Measurements from ENCODE around the gene OSBPL2.

Gene OSBPL2

GRCh38 chr20:62320581-62321354, 82.4 kb downstream of the OSBPL2 start:
- peak in 1 of 58 donors; percentile 66 for DNase-seq

DNA sequence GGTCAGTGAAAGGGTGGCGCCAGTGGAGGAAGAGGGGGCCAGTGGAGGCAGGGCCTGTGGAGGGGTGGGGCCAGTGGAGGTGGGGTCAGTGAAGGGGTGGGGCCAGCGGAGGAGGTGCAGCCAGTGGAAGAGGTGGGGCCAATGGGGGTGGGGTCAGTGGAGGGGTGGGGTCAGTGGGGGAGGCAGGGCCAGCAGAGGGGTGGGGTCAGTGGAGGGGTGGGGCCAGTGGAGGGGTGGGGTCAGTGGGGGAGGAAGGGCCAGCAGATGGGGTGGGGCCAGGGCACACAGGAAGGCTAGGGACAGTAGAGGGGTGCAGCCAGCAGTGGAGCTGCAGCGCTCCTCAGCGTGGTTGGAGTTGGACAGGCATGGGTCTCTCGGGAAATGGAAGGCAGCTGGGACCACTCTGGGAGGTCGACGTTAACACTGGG, 83.2 kb downstream of the OSBPL2 start:
- DNase-seq, result peak in 1 of 58 donors; percentile 66

DNA sequence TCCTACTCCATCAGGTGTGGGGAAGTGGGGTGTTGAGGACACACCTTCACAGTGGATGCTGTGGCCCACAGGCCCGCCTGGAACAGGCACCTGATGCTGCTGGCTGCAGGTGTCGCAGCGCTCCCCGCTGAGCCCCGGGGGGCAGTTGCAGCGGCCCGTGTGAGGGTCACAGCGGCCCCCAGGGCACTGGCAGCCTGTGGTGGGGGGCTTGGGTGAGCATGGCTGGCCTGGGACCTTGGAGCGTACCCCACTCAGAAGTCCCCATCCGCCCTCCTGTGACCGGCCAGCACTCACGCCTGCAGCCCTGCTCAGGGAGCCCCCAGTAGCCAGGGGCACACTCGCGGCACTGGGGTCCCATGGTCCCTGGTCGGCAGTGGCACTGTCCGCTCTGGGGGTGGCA, 83.7 kb downstream of the OSBPL2 start:
- no peak for DNase-seq

GRCh38 chr20:62322492-62323041, 84.2 kb downstream of the OSBPL2 start:
- DNase-seq, result no peak

GRCh38 chr20:62323146-62323979, 85.0 kb downstream of the OSBPL2 start:
- DNase-seq, result no peak

DNA sequence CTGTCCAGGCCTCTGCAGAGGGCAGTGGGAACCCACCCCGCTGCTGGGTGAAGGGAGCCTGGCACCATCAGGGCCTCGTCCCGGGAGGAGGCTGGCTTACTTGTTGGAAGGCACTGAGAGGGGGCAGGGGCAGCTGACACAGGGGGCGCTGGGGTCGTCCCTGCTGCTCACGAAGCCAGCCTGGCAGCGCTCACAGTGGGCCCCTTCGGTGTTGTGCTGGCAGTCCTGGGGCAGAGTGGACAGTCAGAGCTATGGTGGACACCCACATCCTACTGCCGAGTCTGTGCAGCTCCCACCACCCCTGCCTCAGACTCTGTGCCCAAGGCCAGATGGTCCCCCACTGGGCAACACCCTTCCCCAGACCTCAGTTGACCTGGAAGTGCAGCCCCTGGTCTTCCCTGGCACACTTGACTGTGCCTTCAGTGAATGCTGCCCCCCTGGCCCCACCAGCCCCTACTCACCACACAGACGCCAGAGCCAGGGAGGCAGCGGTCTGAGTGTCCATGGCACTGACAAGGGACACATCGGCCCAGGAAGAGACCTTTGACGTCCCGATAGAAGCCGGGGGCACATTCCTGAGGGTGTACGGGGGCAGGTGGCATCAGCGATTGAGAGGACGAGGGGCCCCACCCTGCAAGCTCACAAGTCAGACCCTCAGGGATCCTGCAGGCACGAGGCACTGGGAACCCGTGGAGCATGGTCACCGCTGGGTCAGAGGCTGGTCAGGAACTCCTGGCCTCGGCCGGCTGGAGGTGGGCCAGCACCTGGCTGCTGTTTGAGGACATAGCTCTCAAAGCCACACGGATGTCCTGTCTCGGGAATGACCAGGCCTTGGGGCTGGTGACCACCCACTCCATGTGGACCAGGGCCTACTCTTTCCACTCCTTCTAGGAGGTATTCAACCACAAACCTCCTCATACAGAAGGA, 85.9 kb downstream of the OSBPL2 start:
- DNase-seq, result no peak

GRCh38 chr20:62325172-62325905, 87.0 kb downstream of the OSBPL2 start:
- DNase-seq, result no peak

GRCh38 chr20:62326559-62326958, 88.2 kb downstream of the OSBPL2 start:
- no peak for DNase-seq

DNA sequence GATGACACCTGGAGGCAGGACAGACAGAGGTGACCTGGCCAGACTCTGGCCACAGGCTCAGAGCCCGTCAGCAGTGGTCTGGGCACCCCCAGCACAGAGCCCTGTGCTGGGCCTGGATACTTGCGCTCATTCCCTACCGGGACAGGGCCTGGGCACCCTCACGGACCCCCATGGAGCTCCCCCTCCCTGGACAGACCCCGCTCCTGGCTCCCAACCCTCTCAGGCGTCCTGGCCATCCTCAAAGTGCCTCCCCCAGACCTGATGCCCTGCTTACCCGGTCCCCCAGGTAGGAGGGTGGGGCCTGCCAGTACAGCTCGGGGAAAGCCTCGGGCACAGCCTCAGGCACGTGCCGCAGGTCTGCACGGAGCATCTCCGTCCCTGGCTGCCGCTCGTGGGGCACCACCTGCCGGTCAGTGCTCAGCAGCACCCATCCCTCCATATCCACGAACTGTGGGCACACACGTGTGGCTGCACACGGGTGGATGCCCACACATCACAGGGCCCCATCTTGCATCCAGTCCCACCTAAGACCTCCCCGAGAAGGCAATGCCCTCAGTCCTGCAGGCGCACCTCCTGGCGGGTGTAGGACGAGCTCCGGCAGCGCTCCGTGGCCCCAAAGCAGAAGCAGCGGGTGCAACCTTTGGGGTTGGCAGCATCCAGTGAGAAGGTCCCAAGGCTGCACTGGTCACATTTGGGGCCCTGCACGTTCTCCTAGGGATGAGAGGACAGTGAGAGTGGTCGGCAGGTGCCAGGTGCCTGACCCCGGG, 88.8 kb downstream of the OSBPL2 start:
- DNase-seq, result no peak

- no peak for DNase-seq
These were observed 89.6 kb downstream of the OSBPL2 start for GRCh38 chr20:62327726-62328495.

- DNase-seq, result no peak
These were observed 90.5 kb downstream of the OSBPL2 start for GRCh38 chr20:62328684-62329388.

GRCh38 chr20:62329389-62330377, 91.4 kb downstream of the OSBPL2 start:
- no peak for DNase-seq

DNA sequence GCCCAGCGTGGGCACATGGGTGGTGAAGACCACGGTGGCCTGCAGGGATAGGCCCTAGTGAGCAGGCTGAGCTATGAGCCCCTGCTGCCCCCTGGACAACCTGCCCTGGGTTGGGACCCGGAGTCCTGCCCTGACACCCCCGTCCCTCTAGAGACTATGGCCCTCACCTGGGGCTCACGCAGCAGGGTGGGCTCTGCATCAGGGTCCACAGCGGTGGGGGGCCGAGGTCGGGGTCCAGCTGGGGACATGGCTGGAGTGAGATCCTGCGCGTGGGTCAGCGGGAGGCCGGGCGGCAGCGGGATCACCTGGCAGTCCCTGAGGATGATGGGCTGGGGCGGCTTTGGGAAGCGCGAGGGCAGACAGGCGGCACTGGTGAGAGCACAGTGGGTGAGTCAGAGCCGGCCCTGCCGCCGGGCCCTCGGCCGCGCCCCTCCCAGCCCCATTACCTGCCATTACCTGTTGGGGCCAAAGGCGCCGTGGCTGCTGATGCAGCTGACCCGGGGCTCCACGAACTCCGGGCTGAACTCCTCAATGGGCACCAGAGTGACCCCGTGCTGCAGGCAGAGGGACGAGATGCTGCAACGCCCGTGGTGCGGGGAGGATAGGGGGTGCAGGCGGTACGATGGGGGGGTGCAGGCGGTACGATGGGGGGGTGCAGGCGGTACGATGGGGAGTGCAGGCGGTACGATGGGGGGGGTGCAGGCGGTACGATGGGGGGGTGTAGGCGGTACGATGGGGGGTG, 92.4 kb downstream of the OSBPL2 start:
- DNase-seq, result no peak

GRCh38 chr20:62331347-62331746, 93.0 kb downstream of the OSBPL2 start:
- DNase-seq, result no peak

DNA sequence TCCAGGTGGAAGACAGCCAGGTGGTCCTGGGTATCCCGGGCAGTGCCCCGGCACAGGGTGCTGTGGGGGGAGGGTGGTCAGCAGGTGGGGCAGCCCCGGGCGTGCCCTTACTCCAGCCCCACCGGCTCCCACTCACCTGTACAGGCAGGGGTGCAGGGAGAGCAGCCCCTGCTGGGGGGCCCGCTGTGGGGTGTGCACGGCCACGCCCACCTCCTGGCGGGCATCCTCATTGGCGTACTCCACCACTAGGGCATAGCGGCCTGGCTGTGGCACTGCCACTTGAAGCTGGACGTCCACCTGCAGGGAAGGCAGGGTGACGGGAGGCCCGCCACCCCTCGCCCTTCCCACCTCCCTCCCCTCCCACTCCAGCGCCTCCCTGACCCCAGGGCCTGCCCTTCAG, 94.1 kb downstream of the OSBPL2 start:
- DNase-seq, result no peak

Data from anterior cingulate cortex (tissue), 58 donors.